Adrenal gland (tissue), 5 donors: ENCODE measurements around the gene MTX2.

Experiments used
- CTCF ChIP-seq, 6 experiments: fragments of 450-650 bp in 4 of 6; fragments of 200-600 bp in 2 of 6; sonication (generic) in 1 of 6; IDR thresholded peaks; 1 replicate in 5 of 6; 2 replicates in 1 of 6; pipeline versions ENCODE4 v1.5.1 to v1.8.0; 2016 to 2021; ENCODE audit warnings: antibody characterized with exemption in 6 of 6, mild to moderate bottlenecking in 2 of 6, moderate library complexity in 1 of 6
- POLR2A ChIP-seq, 2 donors: fragments of 450-650 bp; IDR thresholded peaks; one replicate each; pipeline ENCODE4 v1.6.1; 2017; ENCODE audit warnings: antibody characterized with exemption in 2 of 2, mild to moderate bottlenecking in 2 of 2, moderate library complexity in 1 of 2
- donor health status: DM: no; HTN: no; CAD: no.

- TF ChIP-seq CTCF (IDR thresholded peaks at IDR 0.05): no peak
- no peak for TF ChIP-seq POLR2A (IDR thresholded peaks at IDR 0.05)
These were observed 56.5 kb downstream of the MTX2 start for GRCh38 chr2:176325732-176326131.
